ENCODE results near the gene CEP162. TPM values are rescaled to one million over a fixed set of nuclear protein-coding genes. Genes with fewer than 3 reads are reported as not detected.
"Not testable (repeated sequence)": the region's sequence is repeated elsewhere in the genome, so short reads cannot be mapped to it uniquely, and the experiment has no call there.

Gene CEP162
- polyA plus RNA-seq, 1 donor, result 9.4 TPM

- no peak for DNase-seq
- whole genome bisulfite sequencing (ENCODE audit: insufficient coverage, low lambda C conversion rate), result no CpG with 5 or more reads among the region's 2 CpGs
- Histone ChIP-seq H3K4me1 (ENCODE audit: control insufficient read depth, insufficient read depth, low read length) (no peaks in the 10 kb centered on the region), H3K36me3 (ENCODE audit: control insufficient read depth, insufficient read depth, low read length) (peaks cover 20% of the 10 kb centered on the region), H3K9me3 (ENCODE audit: control insufficient read depth, low read depth, low read length) (no peaks in the 10 kb centered on the region), H3K4me3 (ENCODE audit: low read length) (no peak overlapping the region), H3K27me3 (ENCODE audit: control insufficient read depth, insufficient read depth, low read length) (no peaks in the 10 kb centered on the region), H3K27ac (ENCODE audit: low read length) (no peak overlapping the region)
These were observed 35.6 kb downstream of the CEP162 start for GRCh38 chr6:84191802-84192201.

GRCh38 chr6:84189356-84189755, 38.1 kb downstream of the CEP162 start:
- no CpG with 5 or more reads among the region's 25 CpGs for WGBS (ENCODE audit: insufficient coverage, low lambda C conversion rate)
- not testable (repeated sequence) for H3K27me3 ChIP-seq (ENCODE audit: control insufficient read depth, insufficient read depth, low read length); H3K27ac ChIP-seq (ENCODE audit: low read length); H3K9me3 ChIP-seq (ENCODE audit: control insufficient read depth, low read depth, low read length); DNase-seq; H3K4me3 ChIP-seq (ENCODE audit: low read length); H3K4me1 ChIP-seq (ENCODE audit: control insufficient read depth, insufficient read depth, low read length)
- peaks cover 26% of the 10 kb centered on the region for H3K36me3 ChIP-seq (ENCODE audit: control insufficient read depth, insufficient read depth, low read length)

- Histone ChIP-seq H3K27ac (ENCODE audit: low read length) (no peak overlapping the region), H3K9me3 (ENCODE audit: control insufficient read depth, low read depth, low read length) (no peaks in the 10 kb centered on the region), H3K36me3 (ENCODE audit: control insufficient read depth, insufficient read depth, low read length) (peaks cover 17% of the 10 kb centered on the region), H3K4me3 (ENCODE audit: low read length) (no peak overlapping the region), H3K4me1 (ENCODE audit: control insufficient read depth, insufficient read depth, low read length) (no peaks in the 10 kb centered on the region), H3K27me3 (ENCODE audit: control insufficient read depth, insufficient read depth, low read length) (no peaks in the 10 kb centered on the region)
- DNase-seq, result no peak
- no CpG with 5 or more reads among the region's 1 CpG for WGBS (ENCODE audit: insufficient coverage, low lambda C conversion rate)
These were observed 44.0 kb downstream of the CEP162 start for GRCh38 chr6:84183430-84183829.

- H3K27me3 ChIP-seq (ENCODE audit: control insufficient read depth, insufficient read depth, low read length), result no peaks in the 10 kb centered on the region
- no peaks in the 10 kb centered on the region for H3K9me3 ChIP-seq (ENCODE audit: control insufficient read depth, low read depth, low read length)
- no peak overlapping the region for H3K4me3 ChIP-seq (ENCODE audit: low read length)
- no peak overlapping the region for H3K27ac ChIP-seq (ENCODE audit: low read length)
- DNase-seq, result no peak
- peaks cover 17% of the 10 kb centered on the region for H3K36me3 ChIP-seq (ENCODE audit: control insufficient read depth, insufficient read depth, low read length)
- H3K4me1 ChIP-seq (ENCODE audit: control insufficient read depth, insufficient read depth, low read length), result no peaks in the 10 kb centered on the region
- 100% methylated on average over 1 of the region's 1 CpG for WGBS (ENCODE audit: insufficient coverage, low lambda C conversion rate)
These were observed 45.4 kb downstream of the CEP162 start for GRCh38 chr6:84182001-84182400.

GRCh38 chr6:84177241-84177640, 50.2 kb downstream of the CEP162 start:
- no peak overlapping the region for H3K4me3 ChIP-seq (ENCODE audit: low read length)
- H3K27me3 ChIP-seq (ENCODE audit: control insufficient read depth, insufficient read depth, low read length), result no peaks in the 10 kb centered on the region
- no peak for DNase-seq
- H3K36me3 ChIP-seq (ENCODE audit: control insufficient read depth, insufficient read depth, low read length), result no peaks in the 10 kb centered on the region
- no CpG with 5 or more reads among the region's 4 CpGs for WGBS (ENCODE audit: insufficient coverage, low lambda C conversion rate)
- no peaks in the 10 kb centered on the region for H3K9me3 ChIP-seq (ENCODE audit: control insufficient read depth, low read depth, low read length)
- no peak overlapping the region for H3K27ac ChIP-seq (ENCODE audit: low read length)
- H3K4me1 ChIP-seq (ENCODE audit: control insufficient read depth, insufficient read depth, low read length), result no peaks in the 10 kb centered on the region

GRCh38 chr6:84172574-84172973, 54.9 kb downstream of the CEP162 start:
- H3K27ac ChIP-seq (ENCODE audit: low read length), result no peak overlapping the region
- peaks cover 6% of the 10 kb centered on the region for H3K36me3 ChIP-seq (ENCODE audit: control insufficient read depth, insufficient read depth, low read length)
- DNase-seq, result peak; percentile 1 to 5
- H3K27me3 ChIP-seq (ENCODE audit: control insufficient read depth, insufficient read depth, low read length), result no peaks in the 10 kb centered on the region
- H3K4me3 ChIP-seq (ENCODE audit: low read length), result no peak overlapping the region
- no peaks in the 10 kb centered on the region for H3K4me1 ChIP-seq (ENCODE audit: control insufficient read depth, insufficient read depth, low read length)
- H3K9me3 ChIP-seq (ENCODE audit: control insufficient read depth, low read depth, low read length), result no peaks in the 10 kb centered on the region
- no CpG with 5 or more reads among the region's 1 CpG for WGBS (ENCODE audit: insufficient coverage, low lambda C conversion rate)

- Histone ChIP-seq H3K27ac (ENCODE audit: low read length) (no peak overlapping the region), H3K27me3 (ENCODE audit: control insufficient read depth, insufficient read depth, low read length) (no peaks in the 10 kb centered on the region), H3K36me3 (ENCODE audit: control insufficient read depth, insufficient read depth, low read length) (peaks cover 6% of the 10 kb centered on the region), H3K4me1 (ENCODE audit: control insufficient read depth, insufficient read depth, low read length) (no peaks in the 10 kb centered on the region), H3K9me3 (ENCODE audit: control insufficient read depth, low read depth, low read length) (no peaks in the 10 kb centered on the region), H3K4me3 (ENCODE audit: low read length) (no peak overlapping the region)
- WGBS (ENCODE audit: insufficient coverage, low lambda C conversion rate), result no CpG with 5 or more reads among the region's 2 CpGs
- no peak for DNase-seq
These were observed 55.4 kb downstream of the CEP162 start for GRCh38 chr6:84172080-84172479.

GRCh38 chr6:84167457-84167856, 60.0 kb downstream of the CEP162 start:
- H3K27ac ChIP-seq (ENCODE audit: low read length), result no peak overlapping the region
- DNase-seq, result no peak
- no peaks in the 10 kb centered on the region for H3K4me1 ChIP-seq (ENCODE audit: control insufficient read depth, insufficient read depth, low read length)
- H3K36me3 ChIP-seq (ENCODE audit: control insufficient read depth, insufficient read depth, low read length), result peaks cover 8% of the 10 kb centered on the region
- H3K27me3 ChIP-seq (ENCODE audit: control insufficient read depth, insufficient read depth, low read length), result no peaks in the 10 kb centered on the region
- WGBS (ENCODE audit: insufficient coverage, low lambda C conversion rate), result no CpG with 5 or more reads among the region's 1 CpG
- H3K4me3 ChIP-seq (ENCODE audit: low read length), result no peak overlapping the region
- no peaks in the 10 kb centered on the region for H3K9me3 ChIP-seq (ENCODE audit: control insufficient read depth, low read depth, low read length)

- Histone ChIP-seq H3K4me3 (ENCODE audit: low read length) (no peak overlapping the region), H3K27ac (ENCODE audit: low read length) (no peak overlapping the region), H3K9me3 (ENCODE audit: control insufficient read depth, low read depth, low read length) (no peaks in the 10 kb centered on the region), H3K4me1 (ENCODE audit: control insufficient read depth, insufficient read depth, low read length) (no peaks in the 10 kb centered on the region), H3K36me3 (ENCODE audit: control insufficient read depth, insufficient read depth, low read length) (peaks cover 8% of the 10 kb centered on the region), H3K27me3 (ENCODE audit: control insufficient read depth, insufficient read depth, low read length) (no peaks in the 10 kb centered on the region)
- no peak for DNase-seq
These were observed 61.0 kb downstream of the CEP162 start for GRCh38 chr6:84166395-84166794.

- H3K9me3 ChIP-seq (ENCODE audit: control insufficient read depth, low read depth, low read length); H3K36me3 ChIP-seq (ENCODE audit: control insufficient read depth, insufficient read depth, low read length); H3K4me1 ChIP-seq (ENCODE audit: control insufficient read depth, insufficient read depth, low read length); H3K27me3 ChIP-seq (ENCODE audit: control insufficient read depth, insufficient read depth, low read length); DNase-seq; H3K27ac ChIP-seq (ENCODE audit: low read length); H3K4me3 ChIP-seq (ENCODE audit: low read length): not testable (repeated sequence)
- WGBS (ENCODE audit: insufficient coverage, low lambda C conversion rate), result 100% methylated on average over 1 of the region's 3 CpGs
These were observed 63.1 kb downstream of the CEP162 start for GRCh38 chr6:84164328-84164727.

GRCh38 chr6:84161190-84161589, 66.3 kb downstream of the CEP162 start:
- Histone ChIP-seq H3K4me3 (ENCODE audit: low read length) (no peak overlapping the region), H3K4me1 (ENCODE audit: control insufficient read depth, insufficient read depth, low read length) (no peaks in the 10 kb centered on the region), H3K9me3 (ENCODE audit: control insufficient read depth, low read depth, low read length) (no peaks in the 10 kb centered on the region), H3K36me3 (ENCODE audit: control insufficient read depth, insufficient read depth, low read length) (peaks cover 5% of the 10 kb centered on the region), H3K27ac (ENCODE audit: low read length) (no peak overlapping the region), H3K27me3 (ENCODE audit: control insufficient read depth, insufficient read depth, low read length) (no peaks in the 10 kb centered on the region)
- DNase-seq, result no peak
- 92% methylated on average over 2 of the region's 2 CpGs for WGBS (ENCODE audit: insufficient coverage, low lambda C conversion rate)
